Stimulated activated CD4-positive, alpha-beta T cell treated with anti-CD3 and anti-CD28 coated beads, TNF-alpha, amount 100 ng/mL, for 48 hours (primary cell): ENCODE results near the gene DGKA.
"Not testable (repeated sequence)": the region's sequence is repeated elsewhere in the genome, so short reads cannot be mapped to it uniquely, and the experiment has no call there.

Source experiments
- DNase-seq, 3 donors: peaks; one replicate each; pipeline ENCODE4 v3.0.0-alpha.2; 2020; ENCODE audit warnings: low read depth in 3 of 3

The DGKA gene

GRCh38 chr12:55930771-55931316 lies at the start of gene DGKA:
Gene DGKA (plus strand): TSS chr12:55931162. CDS start chr12:55936504, 5,342 bp downstream.
- peak in 2 of 3 donors; percentile 78 to 85 for DNase-seq

- no peak for DNase-seq
Measured at GRCh38 chr12:55885113-55885512, 45.8 kb upstream of the DGKA start.

- DNase-seq: no peak
Measured at GRCh38 chr12:55891310-55891709, 39.7 kb upstream of the DGKA start.

- no peak for DNase-seq
Measured at GRCh38 chr12:55893723-55894122, 37.2 kb upstream of the DGKA start.

- DNase-seq: peak; percentile 12 to 22 (median 21)
Measured at GRCh38 chr12:55899082-55899481, 31.9 kb upstream of the DGKA start.

- no peak for DNase-seq
Measured at GRCh38 chr12:55901881-55902490, 29.0 kb upstream of the DGKA start.

- DNase-seq: no peak
Measured at GRCh38 chr12:55906056-55906455, 24.9 kb upstream of the DGKA start.

- DNase-seq: no peak
Measured at GRCh38 chr12:55908726-55909512, 22.0 kb upstream of the DGKA start.

GRCh38 chr12:55909513-55909884 lies 21.5 kb upstream of the DGKA start:
- no peak for DNase-seq

GRCh38 chr12:55912908-55913307 lies 18.1 kb upstream of the DGKA start:
- no peak for DNase-seq

- no peak for DNase-seq
Measured at GRCh38 chr12:55915482-55915859, 15.5 kb upstream of the DGKA start.

- not testable (repeated sequence) for DNase-seq
Measured at GRCh38 chr12:55919032-55919431, 11.9 kb upstream of the DGKA start.

GRCh38 chr12:55922126-55922525 lies 8.8 kb upstream of the DGKA start:
- DNase-seq: no peak

GRCh38 chr12:55923648-55924047 lies 7.3 kb upstream of the DGKA start:
- DNase-seq: not testable (repeated sequence)

GRCh38 chr12:55925371-55925770 lies 5.6 kb upstream of the DGKA start:
- DNase-seq: no peak

GRCh38 chr12:55925870-55926737 lies 4.9 kb upstream of the DGKA start:
- DNase-seq: no peak

- DNase-seq: peak; percentile 84 to 89 (median 89)
Measured at GRCh38 chr12:55926738-55927587, 4.0 kb upstream of the DGKA start.

- peak in 1 of 3 donors; percentile 62 for DNase-seq
Measured at GRCh38 chr12:55927588-55928502, 3.1 kb upstream of the DGKA start, which contains the start of gene PYM1. Gene PYM1 (minus strand): TSS chr12:55927894. CDS start chr12:55927761, 133 bp downstream.

GRCh38 chr12:55929306-55929791 lies 1.6 kb upstream of the DGKA start:
- peak; percentile 65 to 86 (median 67) for DNase-seq

- DNase-seq: no peak
Measured at GRCh38 chr12:55931317-55931779, 386 bp downstream of the DGKA start.
